Measurements from ENCODE around the gene TIMP3. TPM values are rescaled to one million over a fixed set of nuclear protein-coding genes. Genes with fewer than 3 reads are reported as not detected.

The TIMP3 gene
- total RNA-seq, 1 experiment from 2014 or later = 0.87 TPM

- Histone ChIP-seq H3K18ac (ENCODE audit: insufficient read length, low read depth, low read length) (no peak overlapping the region), H2BK120ac (ENCODE audit: low read depth, low read length, poor library complexity, severe bottlenecking) (no peak overlapping the region), H2BK12ac (ENCODE audit: insufficient read length, low read depth, low read length) (no peak overlapping the region), H3K4me2 (ENCODE audit: insufficient read depth, insufficient read length, low read length) (no peak overlapping the region), H3K79me2 (ENCODE audit: insufficient read depth, low read length) (no peaks in the 10 kb centered on the region), H2AFZ (ENCODE audit: low read length) (no peak overlapping the region), H2BK20ac (ENCODE audit: low read depth, low read length, poor library complexity, severe bottlenecking) (no peak overlapping the region), H3K9me3 (ENCODE audit: control insufficient read depth, low read depth, low read length) (no peaks in the 10 kb centered on the region), H4K91ac (ENCODE audit: insufficient read length, low read depth, low read length) (no peak overlapping the region), H3K56ac (ENCODE audit: insufficient read length, low read depth, low read length) (no peak overlapping the region), H4K8ac (replicated peaks; ENCODE audit: insufficient read length, low read depth, low read length) (no peak overlapping the region), H3K4me1 (ENCODE audit: insufficient read depth, low read length) (no peaks in the 10 kb centered on the region; the same call in 1 of the 2 replicates), H4K5ac (ENCODE audit: insufficient read length, low read depth, low read length) (no peak overlapping the region), H3T11ph (ENCODE audit: low read length) (no peak overlapping the region), H3K27ac (ENCODE audit: insufficient read length, low read depth, low read length) (no peak overlapping the region), H3K27me3 (ENCODE audit: insufficient read depth, low read length) (no peaks in the 10 kb centered on the region), H3K23ac (ENCODE audit: insufficient read length, low read depth, low read length) (no peak overlapping the region), H2BK5ac (ENCODE audit: insufficient read length, low read length) (no peak overlapping the region), H4K20me1 (ENCODE audit: control insufficient read depth, insufficient read depth, insufficient read length) (no peaks in the 10 kb centered on the region), H3K79me1 (ENCODE audit: insufficient read depth, low read depth, low read length, poor library complexity, severe bottlenecking) (no peaks in the 10 kb centered on the region), H2BK15ac (ENCODE audit: low read depth, low read length) (no peak overlapping the region), H3K9ac (ENCODE audit: extremely low read depth, insufficient read length, low read length) (no peak overlapping the region), H3K23me2 (ENCODE audit: insufficient read length, low read depth, low read length, poor library complexity, severe bottlenecking) (no peaks in the 10 kb centered on the region), H2AK5ac (ENCODE audit: insufficient read length, low read length) (no peak overlapping the region), H3K4ac (ENCODE audit: low read depth, low read length) (no peak overlapping the region), H3K14ac (ENCODE audit: insufficient read depth, low read length) (no peak overlapping the region)
- DNase-seq = no peak
- WGBS (ENCODE audit: extremely low coverage, insufficient read length, low lambda C conversion rate) = no CpG with 5 or more reads among the region's 7 CpGs
- Mint-ChIP-seq H3K9me3 (no peaks in the 10 kb centered on the region), H3K27me3 (ENCODE audit: low read depth) (peaks cover 7% of the 10 kb centered on the region; the same call in 1 of the 2 replicates), H3K4me1 (peaks cover 17 to 19% of the 10 kb centered on the region in 2 experiments), H3K4me3 (no peak overlapping the region), H3K36me3 (ENCODE audit: insufficient read depth in 1 of 3, low read depth in 3 of 3) (peaks cover 0 to 1% (median 0%) of the 10 kb centered on the region in 3 experiments; a peak in 1 of 7 replicates), H3K27ac (no peak overlapping the region)
- no peak for TF ChIP-seq CTCF (conservative IDR thresholded peaks at IDR 0.05)
Measured at GRCh38 chr22:32776802-32777201, 24.7 kb upstream of the TIMP3 start.
